ENCODE data around the gene GNPTG. TPM values are rescaled to one million over a fixed set of nuclear protein-coding genes. Genes with fewer than 3 reads are reported as not detected.

Gene GNPTG
- total and polyA plus RNA-seq, 2 of the 13 experiments (the other 11 are each of a cell fraction or from before 2014, with no cell fraction given): 22.7 to 71.1 TPM

- intact Hi-C loops (cut with micrococcal nuclease; ENCODE audit: unreplicated experiment) (no loop called here), in situ Hi-C loops (cut with HindIII; ENCODE audit: extremely low pct_ligation_motif_present, low pct_unique_long_range_greater_than_20kb) (no loop called here)
- no peak for ATAC-seq
- ChIA-PET POLR2A (no interaction called here), CTCF (ENCODE audit: low intra/inter-chr PET ratio, low total read pairs) (interaction anchor here (1.1 kb wide), 1 partner anchor 75 kb away, joined by 4 read pairs; the partner anchor contains the start of gene UNKL)
- no peak overlapping the region for H3K27ac ChIP-seq (ENCODE audit: extremely low read length, insufficient read depth, low read length)
- 8% methylated on average over 12 of the region's 31 CpGs for WGBS (ENCODE audit: low lambda C conversion rate)
- no peak overlapping the region; the same call in 1 of the 2 replicates for H3K4me2 ChIP-seq (ENCODE audit: low read depth, low read length)
- BruUV-seq (replicated peaks): no TSS peak
- H3K9ac ChIP-seq (ENCODE audit: insufficient read depth, low read depth, low read length): no peak overlapping the region
- H3K9me3 ChIP-seq (ENCODE audit: low read length): no peaks in the 10 kb centered on the region
- 0 out of 2 replicates have a peak, but pooled peaks cover 3% of the 10 kb centered on the region for H4K20me1 ChIP-seq (ENCODE audit: insufficient read depth, low read length)
- no peak overlapping the region for H3K4me3 ChIP-seq (replicated peaks in 1 of 3; ENCODE audit: insufficient read depth in 1 of 3, low read depth in 2 of 3, low read length in 3 of 3)
- H2AFZ ChIP-seq (ENCODE audit: low read length): no peak overlapping the region
- no peaks in the 10 kb centered on the region for H3K79me2 ChIP-seq (ENCODE audit: insufficient read depth, low read length)
- no peaks in the 10 kb centered on the region for H3K36me3 ChIP-seq (replicated peaks in 1 of 2; ENCODE audit: control insufficient read depth in 1 of 2, insufficient read depth in 2 of 2, low read length in 2 of 2)
- H3K27me3 ChIP-seq (ENCODE audit: control insufficient read depth in 1 of 2, insufficient read depth in 2 of 2, low read length in 2 of 2): peaks cover 13 to 58% of the 10 kb centered on the region in 2 experiments; a peak in 4 of 5 replicates
- no peak for DNase-seq (ENCODE audit: low spot score)
- peaks cover 19% of the 10 kb centered on the region for H3K4me1 ChIP-seq (ENCODE audit: insufficient read depth, low read length)
- TF ChIP-seq YEATS2 (CRISPR knock-in tag; IDR thresholded peaks at IDR 0.05; ENCODE audit: borderline replicate concordance) (no peak), ISX (CRISPR knock-in tag; conservative IDR thresholded peaks at IDR 0.05) (no peak), ZNF264 (CRISPR knock-in tag; IDR thresholded peaks at IDR 0.05) (no peak), ARNTL (CRISPR knock-in tag; IDR thresholded peaks at IDR 0.05) (no peak), KDM2A (CRISPR knock-in tag; IDR thresholded peaks at IDR 0.05; ENCODE audit: borderline replicate concordance, low read depth) (no peak), THRA (CRISPR knock-in tag; IDR thresholded peaks at IDR 0.05; ENCODE audit: borderline replicate concordance) (no peak), ZNF530 (CRISPR knock-in tag; IDR thresholded peaks at IDR 0.05; ENCODE audit: low read depth) (no peak), ZNF142 (CRISPR knock-in tag; IDR thresholded peaks at IDR 0.05) (no peak)
- no peak for FAIRE-seq
These were observed 12.7 kb upstream of the GNPTG start for GRCh38 chr16:1338855-1339675.
